Neural cell (in vitro differentiated cells): ENCODE results near the gene ITGA3.

Experiments
- EP300 ChIP-seq: fragments of 450-650 bp; conservative IDR thresholded peaks from 2 replicates; pipeline ENCODE4 v1.6.1; 2014; ENCODE audit warnings: antibody characterized with exemption, mild to moderate bottlenecking, moderate library complexity; ENCODE audit not compliant: poor library complexity, severe bottlenecking
- EZH2 ChIP-seq: fragments of 200-600, 300-800 bp; shearing (Covaris generic), sonication (generic); IDR thresholded peaks from 2 replicates; pipeline ENCODE4 v1.6.1; 2014; ENCODE audit warnings: antibody characterized with exemption, low read length, borderline replicate concordance, mild to moderate bottlenecking; ENCODE audit not compliant: insufficient read depth, poor library complexity, severe bottlenecking
- MXI1 ChIP-seq: fragments of 450-650 bp; conservative IDR thresholded peaks from 2 replicates; pipeline ENCODE4 v1.6.1; 2014; ENCODE audit warnings: antibody characterized with exemption, mild to moderate bottlenecking; ENCODE audit not compliant: poor library complexity, severe bottlenecking
- POLR2AphosphoS5 ChIP-seq: IDR thresholded peaks from 2 replicates; pipeline ENCODE4 v1.6.1; 2012
- RAD21 ChIP-seq: fragments of 450-650 bp; conservative IDR thresholded peaks from 2 replicates; pipeline ENCODE4 v1.6.1; 2014; ENCODE audit warnings: antibody characterized with exemption, mild to moderate bottlenecking, moderate library complexity
- SMC3 ChIP-seq: fragments of 450-650 bp; conservative IDR thresholded peaks from 2 replicates; pipeline ENCODE4 v1.6.1; 2014; ENCODE audit warnings: antibody characterized with exemption, mild to moderate bottlenecking, moderate library complexity; ENCODE audit not compliant: poor library complexity
- TAF1 ChIP-seq: IDR thresholded peaks from 2 replicates; pipeline ENCODE4 v1.6.1; 2012; ENCODE audit warnings: low read depth
- TF ChIP-seq, protein P1 (sequence below): fragments of 450-650 bp; IDR thresholded peaks from 2 replicates; pipeline ENCODE4 v1.5.1; 2014; ENCODE audit warnings: antibody characterized with exemption, mild to moderate bottlenecking, moderate library complexity; ENCODE audit not compliant: poor library complexity, severe bottlenecking
- TF ChIP-seq, protein P2 (sequence below): IDR thresholded peaks from 2 replicates; pipeline ENCODE4 v1.6.1; 2012; ENCODE audit warnings: borderline replicate concordance

DNA sequence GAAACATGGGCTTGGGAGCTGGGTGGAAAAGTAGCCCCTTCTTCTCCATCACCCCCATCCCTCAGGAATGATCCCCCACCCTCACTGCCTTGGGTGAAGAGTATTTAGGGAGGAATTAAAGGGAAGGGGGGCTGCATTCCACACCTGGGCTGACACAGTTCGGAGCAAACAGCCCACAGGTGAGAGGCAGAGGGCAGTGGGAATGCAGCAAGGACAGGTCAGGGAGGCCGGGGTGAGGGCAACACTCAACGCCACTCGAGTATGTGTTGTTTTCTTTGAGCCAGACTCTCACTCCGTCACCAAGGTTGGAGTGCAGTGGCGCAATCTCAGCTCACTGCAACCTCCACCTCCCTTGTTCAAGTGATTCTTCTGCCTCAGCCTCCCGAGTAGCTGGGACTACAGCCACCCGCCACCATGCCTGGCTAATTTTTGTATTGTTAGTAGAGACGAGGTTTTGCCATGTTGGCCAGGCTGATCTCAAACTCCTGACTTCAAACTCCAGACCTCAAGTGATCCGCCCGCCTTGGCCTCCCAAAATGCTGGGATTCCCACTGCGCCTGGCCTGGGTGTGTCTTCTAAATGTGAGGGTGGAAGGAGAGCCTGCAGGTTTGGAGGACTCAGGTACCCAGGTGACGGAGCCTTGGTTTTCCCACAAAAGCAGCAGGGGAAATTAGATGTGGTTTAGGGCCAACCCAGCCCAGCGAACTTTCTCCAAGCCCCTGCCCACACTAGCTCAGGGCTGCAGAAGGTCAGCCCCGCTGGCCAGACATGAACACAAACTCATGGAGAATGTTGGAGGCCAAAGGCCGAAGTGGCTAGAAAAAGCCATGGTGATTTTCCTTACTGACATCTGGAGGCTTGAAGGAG lies 21.2 kb upstream of the ITGA3 start:
- TF ChIP-seq POLR2AphosphoS5 (no peak), EP300 (no peak), EZH2 (no peak), TAF1 (no peak), SMC3 (no peak), MXI1 (no peak), RAD21 (no peak)
- TF ChIP-seq, protein P1, sequence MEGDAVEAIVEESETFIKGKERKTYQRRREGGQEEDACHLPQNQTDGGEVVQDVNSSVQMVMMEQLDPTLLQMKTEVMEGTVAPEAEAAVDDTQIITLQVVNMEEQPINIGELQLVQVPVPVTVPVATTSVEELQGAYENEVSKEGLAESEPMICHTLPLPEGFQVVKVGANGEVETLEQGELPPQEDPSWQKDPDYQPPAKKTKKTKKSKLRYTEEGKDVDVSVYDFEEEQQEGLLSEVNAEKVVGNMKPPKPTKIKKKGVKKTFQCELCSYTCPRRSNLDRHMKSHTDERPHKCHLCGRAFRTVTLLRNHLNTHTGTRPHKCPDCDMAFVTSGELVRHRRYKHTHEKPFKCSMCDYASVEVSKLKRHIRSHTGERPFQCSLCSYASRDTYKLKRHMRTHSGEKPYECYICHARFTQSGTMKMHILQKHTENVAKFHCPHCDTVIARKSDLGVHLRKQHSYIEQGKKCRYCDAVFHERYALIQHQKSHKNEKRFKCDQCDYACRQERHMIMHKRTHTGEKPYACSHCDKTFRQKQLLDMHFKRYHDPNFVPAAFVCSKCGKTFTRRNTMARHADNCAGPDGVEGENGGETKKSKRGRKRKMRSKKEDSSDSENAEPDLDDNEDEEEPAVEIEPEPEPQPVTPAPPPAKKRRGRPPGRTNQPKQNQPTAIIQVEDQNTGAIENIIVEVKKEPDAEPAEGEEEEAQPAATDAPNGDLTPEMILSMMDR, result no peak
- TF ChIP-seq, protein P2, sequence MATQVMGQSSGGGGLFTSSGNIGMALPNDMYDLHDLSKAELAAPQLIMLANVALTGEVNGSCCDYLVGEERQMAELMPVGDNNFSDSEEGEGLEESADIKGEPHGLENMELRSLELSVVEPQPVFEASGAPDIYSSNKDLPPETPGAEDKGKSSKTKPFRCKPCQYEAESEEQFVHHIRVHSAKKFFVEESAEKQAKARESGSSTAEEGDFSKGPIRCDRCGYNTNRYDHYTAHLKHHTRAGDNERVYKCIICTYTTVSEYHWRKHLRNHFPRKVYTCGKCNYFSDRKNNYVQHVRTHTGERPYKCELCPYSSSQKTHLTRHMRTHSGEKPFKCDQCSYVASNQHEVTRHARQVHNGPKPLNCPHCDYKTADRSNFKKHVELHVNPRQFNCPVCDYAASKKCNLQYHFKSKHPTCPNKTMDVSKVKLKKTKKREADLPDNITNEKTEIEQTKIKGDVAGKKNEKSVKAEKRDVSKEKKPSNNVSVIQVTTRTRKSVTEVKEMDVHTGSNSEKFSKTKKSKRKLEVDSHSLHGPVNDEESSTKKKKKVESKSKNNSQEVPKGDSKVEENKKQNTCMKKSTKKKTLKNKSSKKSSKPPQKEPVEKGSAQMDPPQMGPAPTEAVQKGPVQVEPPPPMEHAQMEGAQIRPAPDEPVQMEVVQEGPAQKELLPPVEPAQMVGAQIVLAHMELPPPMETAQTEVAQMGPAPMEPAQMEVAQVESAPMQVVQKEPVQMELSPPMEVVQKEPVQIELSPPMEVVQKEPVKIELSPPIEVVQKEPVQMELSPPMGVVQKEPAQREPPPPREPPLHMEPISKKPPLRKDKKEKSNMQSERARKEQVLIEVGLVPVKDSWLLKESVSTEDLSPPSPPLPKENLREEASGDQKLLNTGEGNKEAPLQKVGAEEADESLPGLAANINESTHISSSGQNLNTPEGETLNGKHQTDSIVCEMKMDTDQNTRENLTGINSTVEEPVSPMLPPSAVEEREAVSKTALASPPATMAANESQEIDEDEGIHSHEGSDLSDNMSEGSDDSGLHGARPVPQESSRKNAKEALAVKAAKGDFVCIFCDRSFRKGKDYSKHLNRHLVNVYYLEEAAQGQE, result no peak
